Measurements from ENCODE around the gene HAAO.

Gene HAAO

DNA sequence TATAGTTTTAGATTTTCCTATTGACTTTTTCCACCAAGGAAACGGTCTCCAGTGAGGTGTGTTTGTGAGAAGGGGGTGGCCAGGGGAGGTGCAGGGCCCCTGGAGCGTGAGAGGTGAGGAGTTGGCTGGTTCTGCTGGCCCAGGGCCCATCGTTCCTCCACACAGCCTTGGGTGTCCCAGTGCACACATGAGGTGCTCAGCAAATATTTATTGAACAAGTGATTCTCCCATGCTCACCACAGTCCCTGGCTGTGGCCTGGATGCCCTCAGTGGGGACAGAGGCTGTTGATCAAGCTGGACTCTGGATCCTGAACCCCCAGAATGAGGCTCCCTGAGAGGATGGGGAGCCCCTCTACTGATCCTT, 5.0 kb downstream of the HAAO start:
- no peak overlapping the region for H3K27ac ChIP-seq
- TF ChIP-seq ZFX (IDR thresholded peaks at IDR 0.05; ENCODE audit: borderline replicate concordance): no peak
- TF ChIP-seq, protein P1, sequence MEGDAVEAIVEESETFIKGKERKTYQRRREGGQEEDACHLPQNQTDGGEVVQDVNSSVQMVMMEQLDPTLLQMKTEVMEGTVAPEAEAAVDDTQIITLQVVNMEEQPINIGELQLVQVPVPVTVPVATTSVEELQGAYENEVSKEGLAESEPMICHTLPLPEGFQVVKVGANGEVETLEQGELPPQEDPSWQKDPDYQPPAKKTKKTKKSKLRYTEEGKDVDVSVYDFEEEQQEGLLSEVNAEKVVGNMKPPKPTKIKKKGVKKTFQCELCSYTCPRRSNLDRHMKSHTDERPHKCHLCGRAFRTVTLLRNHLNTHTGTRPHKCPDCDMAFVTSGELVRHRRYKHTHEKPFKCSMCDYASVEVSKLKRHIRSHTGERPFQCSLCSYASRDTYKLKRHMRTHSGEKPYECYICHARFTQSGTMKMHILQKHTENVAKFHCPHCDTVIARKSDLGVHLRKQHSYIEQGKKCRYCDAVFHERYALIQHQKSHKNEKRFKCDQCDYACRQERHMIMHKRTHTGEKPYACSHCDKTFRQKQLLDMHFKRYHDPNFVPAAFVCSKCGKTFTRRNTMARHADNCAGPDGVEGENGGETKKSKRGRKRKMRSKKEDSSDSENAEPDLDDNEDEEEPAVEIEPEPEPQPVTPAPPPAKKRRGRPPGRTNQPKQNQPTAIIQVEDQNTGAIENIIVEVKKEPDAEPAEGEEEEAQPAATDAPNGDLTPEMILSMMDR (IDR thresholded peaks at IDR 0.05): no peak

DNA sequence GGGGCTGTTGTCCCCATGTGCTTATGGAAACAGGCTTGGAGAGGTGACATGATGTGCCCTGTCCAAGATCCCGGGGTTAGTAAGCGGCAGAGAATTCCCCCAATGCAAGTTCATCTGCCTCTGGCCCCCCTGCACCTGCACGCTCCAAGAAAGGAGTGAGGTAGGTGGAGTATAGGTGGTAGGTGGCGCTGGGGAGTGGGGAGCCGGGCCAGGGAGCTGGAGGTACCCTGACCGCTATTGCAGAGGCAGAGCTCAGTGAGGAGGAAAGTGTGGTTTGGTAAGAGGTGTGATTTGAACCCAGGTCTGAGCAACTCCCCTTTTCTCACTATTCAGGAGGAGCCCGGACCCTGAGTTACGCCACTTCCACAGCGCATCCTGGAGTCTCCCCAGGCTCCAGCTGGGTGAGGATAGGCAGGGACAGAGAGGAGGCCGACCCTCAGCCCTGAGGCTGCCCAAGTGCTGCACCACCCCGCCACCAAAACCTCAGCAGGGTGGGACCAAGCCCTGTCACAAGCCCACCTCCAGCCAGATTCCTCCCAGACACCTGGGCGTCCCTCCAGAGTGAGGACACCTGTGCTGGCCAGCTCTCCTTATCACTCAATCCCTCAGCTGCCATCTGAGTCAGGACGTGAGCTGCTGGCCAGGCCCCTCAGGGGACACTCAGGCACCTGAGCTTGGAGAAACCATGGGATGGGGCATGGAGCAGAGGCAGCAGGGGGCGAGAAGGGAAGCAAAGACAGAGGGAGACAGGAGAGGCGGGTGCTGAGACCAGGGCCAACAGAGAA, 5.6 kb downstream of the HAAO start:
- H3K27ac ChIP-seq: no peak overlapping the region
- TF ChIP-seq, protein P1 (IDR thresholded peaks at IDR 0.05): no peak
- TF ChIP-seq ZFX (IDR thresholded peaks at IDR 0.05; ENCODE audit: borderline replicate concordance): no peak

DNA sequence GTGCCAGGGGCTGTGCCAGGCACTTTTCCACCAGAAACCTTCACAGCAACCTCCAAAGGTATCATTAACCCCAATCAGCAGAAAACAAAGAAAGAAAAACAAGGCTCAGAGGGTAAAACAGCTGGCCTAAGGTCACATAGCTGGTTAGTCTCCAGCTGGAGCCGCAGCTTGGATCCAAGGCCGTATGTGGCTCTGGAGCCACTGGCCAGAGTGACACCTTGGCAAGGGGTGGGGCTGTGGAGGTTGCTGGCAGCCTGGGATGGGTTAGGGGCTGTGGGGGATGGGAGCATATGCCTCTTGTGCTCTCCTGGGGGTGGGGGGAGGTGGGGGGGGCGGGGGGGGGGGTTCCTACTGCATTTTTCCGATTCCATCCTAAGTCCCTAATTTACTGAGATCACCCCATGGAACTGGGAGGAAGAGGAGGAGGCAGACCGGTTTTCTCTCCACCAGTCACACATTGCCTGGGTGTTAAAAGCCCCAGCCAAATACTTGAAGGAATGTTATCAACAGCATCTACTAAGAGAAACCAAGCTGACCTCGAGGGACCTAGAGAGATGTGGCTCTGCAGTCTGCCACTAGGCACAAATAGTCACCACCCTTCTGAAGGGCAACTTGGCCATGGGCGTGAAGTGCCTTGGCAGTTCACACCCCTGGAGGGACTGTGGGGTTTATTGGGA, 8.0 kb downstream of the HAAO start:
- TF ChIP-seq ZFX (IDR thresholded peaks at IDR 0.05; ENCODE audit: borderline replicate concordance): no peak
- TF ChIP-seq, protein P1 (IDR thresholded peaks at IDR 0.05): no peak

DNA sequence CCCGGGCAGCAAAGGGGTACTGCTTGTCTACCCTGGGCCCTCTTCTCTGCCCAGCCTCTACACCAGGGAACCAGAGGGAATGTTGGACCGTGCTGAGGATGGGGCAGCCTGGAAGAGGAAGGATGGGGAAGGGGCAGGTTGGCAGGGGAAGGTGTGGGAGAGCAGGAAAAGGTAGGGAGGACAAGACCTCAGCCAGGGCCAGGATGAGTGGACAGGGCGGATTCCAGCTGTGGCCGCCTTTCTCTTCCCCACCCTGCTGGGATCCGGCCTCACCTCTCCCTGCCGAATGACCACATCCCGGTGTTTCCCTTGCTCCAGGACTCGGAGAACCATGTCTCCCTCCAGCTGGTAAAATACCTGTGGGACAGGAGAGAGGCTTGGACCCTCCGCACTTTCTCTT, 8.9 kb downstream of the HAAO start:
- H3K27ac ChIP-seq: no peak overlapping the region
- TF ChIP-seq, protein P1 (IDR thresholded peaks at IDR 0.05): no peak
- TF ChIP-seq ZFX (IDR thresholded peaks at IDR 0.05; ENCODE audit: borderline replicate concordance): no peak

More for the DNA sequence above, 8.0 kb downstream of the HAAO start:
- no peak overlapping the region for H3K27ac ChIP-seq

DNA sequence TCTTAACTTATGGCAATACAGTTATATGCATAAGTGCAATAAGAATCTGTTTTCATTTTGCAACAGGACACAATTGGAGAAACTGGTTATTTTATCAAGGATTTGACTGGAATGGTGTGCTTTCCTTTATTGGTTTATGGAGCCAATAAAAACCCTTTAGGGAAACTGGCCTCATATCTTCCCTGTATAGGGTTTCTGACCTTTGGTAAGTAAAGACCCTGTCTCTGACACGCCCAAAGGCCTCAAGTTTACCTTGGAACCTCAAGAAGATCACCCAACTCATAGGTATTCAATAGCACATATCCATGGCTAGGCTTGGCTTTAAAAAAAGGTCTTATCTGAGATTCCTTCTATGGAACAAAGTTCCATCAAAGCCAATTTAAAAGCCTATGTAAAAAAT, 11.2 kb downstream of the HAAO start:
- TF ChIP-seq, protein P1 (IDR thresholded peaks at IDR 0.05): no peak
- H3K27ac ChIP-seq: no peak overlapping the region

DNA sequence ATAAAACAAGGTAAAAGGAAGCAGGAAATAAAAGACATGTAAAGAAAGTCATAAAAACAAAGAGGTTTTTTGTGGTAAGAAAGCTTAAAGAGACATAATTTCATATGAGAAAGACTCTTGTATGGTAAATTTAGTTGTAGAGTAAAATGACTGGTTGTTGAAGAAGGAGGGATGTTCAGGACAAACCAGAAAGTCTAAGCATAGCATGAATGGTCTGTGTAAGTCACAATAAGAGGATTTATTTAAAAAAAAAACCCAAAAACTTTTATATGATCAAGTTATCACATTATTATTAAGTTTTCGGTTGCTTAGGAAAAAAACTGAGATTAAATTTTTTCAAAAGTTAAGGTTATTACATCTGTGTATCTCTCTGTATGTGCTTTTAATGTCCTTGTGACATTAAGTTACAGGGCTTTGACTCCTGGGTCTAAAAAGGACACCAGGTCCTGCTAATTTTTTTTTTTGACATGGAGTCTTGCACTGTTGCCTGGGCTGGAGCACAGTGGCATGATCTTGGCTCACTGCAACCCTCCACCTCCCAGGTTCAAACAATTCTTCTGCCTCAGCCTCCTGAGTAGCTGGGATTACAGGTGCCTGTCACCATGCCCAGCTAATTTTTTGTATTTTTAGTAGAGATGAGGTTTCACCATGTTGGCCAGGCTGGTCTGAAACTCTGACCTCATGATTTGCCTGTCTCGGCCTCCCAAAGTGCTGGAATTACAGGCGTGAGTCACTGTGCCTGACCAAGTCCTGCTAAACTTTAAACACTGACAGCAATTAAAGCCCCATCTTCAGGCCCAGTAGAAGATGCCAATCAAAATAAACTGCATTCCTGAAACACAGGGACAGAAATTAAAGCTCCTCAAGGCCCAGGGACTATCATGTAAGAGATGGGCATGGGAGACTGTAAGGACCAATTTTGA, 14.2 kb downstream of the HAAO start:
- H3K27ac ChIP-seq: no peak overlapping the region
- TF ChIP-seq ZFX (IDR thresholded peaks at IDR 0.05; ENCODE audit: borderline replicate concordance): no peak
- TF ChIP-seq, protein P1 (IDR thresholded peaks at IDR 0.05): no peak
